ENCODE data around the gene DNAJB8.

The DNAJB8 gene

DNA sequence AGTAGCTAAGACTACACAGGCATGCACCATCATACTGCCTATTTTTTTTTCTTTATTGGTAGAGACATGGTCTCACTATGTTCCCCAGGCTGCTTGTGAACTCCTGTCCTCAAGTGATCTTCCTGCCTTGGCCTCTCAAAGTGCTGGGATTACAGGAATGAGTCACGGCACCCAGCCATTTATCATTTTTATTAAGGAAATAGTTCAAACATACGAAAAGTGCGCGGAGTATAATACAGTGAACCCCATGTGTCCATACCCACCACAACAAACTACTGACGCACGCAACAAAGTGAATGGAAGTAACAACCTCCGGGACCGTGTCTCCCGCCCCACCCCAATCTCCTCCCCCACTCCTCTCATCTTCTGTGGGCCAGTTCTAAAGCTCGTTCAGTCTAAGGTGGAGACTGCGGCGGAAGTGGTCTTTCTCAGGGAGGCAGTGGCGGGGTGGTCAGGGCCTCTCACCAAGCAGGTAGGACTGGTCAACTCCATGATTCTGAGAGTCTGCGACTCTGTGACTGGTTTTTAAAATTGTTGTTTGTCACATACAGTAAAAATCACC, 42.1 kb downstream of the DNAJB8 start:
- no peak for DNase-seq

DNA sequence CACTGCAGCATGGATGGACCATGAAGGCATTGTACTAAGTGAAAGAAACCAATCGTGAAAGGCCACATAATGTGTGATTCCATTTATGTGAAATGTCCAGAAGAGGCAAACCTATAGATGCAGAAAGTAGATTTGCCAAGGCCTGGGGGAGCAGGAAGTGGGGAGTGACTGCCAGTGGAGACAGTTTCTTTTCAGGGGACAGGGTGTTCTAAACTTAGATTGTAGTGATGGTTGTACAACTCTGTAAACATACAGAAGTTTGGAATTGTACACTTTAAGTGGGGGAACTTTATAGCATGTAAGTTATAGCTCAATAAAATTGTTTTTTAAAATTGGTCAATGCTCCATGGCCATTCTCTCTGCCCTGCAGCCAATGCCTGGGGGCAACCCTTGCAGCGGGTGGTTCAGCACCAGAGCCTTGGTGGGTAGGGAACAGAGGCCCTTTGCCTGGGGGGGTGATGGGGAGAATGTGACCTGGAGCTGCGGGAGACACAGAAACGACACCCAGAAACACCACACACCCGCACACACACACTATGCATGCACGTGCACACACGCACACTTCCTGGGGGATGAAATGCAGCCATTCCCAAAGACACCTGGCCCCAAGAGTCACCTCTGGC, 43.1 kb downstream of the DNAJB8 start:
- no peak for DNase-seq

GRCh38 chr3:128422762-128423524, 43.7 kb downstream of the DNAJB8 start:
- no peak for DNase-seq

GRCh38 chr3:128421966-128422365, 44.7 kb downstream of the DNAJB8 start:
- DNase-seq = no peak

GRCh38 chr3:128421439-128421836, 45.3 kb downstream of the DNAJB8 start:
- DNase-seq = no peak

- no peak for DNase-seq
Measured at GRCh38 chr3:128420720-128421438, 45.8 kb downstream of the DNAJB8 start.

GRCh38 chr3:128420289-128420688, 46.4 kb downstream of the DNAJB8 start:
- DNase-seq = no peak

DNA sequence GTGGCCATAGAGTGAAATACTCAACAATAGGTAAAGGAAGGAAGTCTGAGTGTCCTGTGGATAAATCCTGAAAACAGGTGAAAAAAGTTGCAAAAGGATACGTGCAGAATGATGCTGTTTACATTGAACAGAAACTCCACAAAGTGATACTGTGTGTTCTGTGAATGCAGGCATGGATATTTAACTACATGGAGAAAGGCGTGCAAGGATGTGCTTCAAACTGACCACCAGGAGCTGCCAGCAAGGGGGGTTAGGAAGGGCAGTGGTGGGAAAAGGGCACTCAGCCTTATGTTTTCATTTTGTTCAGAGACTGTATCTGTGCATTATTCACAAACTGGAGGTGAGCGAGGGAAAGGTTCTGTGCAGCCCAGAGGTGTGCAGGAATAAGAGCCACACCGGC, 47.4 kb downstream of the DNAJB8 start:
- DNase-seq = no peak

- DNase-seq = no peak
Measured at GRCh38 chr3:128418900-128419299, 47.8 kb downstream of the DNAJB8 start.

DNA sequence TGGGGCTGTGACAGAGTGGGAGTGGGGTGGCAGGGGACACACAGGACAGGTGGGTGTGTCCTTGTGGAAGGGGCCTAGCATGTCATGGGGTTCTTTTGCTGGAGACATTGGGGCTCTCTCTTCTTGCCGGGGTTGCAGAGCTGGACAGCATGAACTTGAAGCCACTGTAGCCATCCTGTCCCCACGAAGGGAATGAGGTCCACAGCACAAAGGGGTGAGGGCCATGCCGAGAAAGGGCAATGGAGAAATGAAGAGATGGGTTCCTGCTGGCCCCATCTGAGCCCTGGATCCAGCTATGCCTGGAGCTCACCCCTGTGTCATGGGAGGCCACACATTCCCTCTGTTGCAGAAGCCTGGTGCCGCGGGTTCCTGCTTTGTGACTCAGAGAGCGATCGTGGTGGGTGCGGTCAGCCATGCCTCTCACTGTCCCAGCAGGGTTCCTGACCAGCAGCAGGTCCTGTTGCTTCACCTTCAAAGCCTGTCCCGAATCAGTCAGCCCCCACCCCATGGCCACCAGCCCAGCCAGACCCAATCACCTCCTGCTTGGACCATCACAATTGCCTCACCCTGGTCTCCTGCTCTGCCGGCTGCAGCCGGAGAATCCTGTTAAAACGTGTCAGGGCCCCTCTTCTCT, 50.0 kb downstream of the DNAJB8 start:
- DNase-seq = no peak

- DNase-seq = no peak
Measured at GRCh38 chr3:128415773-128416577, 50.7 kb downstream of the DNAJB8 start.

DNA sequence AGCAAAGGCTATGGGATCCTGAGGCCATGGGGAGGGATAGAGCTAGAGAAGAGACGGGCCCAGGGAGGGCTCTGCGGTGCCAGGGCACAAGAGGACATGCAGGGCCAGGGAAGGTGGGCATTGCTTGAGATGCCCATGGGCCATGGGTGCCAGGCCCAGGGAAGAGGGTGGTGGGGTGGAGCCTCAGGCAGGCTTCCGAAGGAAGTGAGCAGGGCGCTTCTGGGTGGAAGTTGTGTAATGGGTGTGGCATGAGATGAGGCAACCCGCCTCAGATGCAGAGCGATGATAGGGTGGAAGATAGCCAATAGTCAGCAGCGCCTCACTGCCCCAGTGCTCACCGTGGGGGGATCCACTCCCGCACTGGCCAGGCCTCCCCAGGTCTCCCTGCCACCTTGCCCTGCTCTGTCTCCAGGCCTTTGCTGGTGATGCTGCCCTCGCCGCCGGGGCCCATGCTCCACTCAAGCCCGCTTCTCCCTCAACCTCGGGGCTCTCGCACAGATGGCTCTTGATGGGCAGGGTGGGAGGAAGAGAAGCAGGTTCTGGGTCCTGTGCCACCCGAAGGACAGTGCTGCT, 51.4 kb downstream of the DNAJB8 start:
- no peak for DNase-seq

GRCh38 chr3:128413413-128414205, 53.1 kb downstream of the DNAJB8 start:
- DNase-seq = no peak

DNA sequence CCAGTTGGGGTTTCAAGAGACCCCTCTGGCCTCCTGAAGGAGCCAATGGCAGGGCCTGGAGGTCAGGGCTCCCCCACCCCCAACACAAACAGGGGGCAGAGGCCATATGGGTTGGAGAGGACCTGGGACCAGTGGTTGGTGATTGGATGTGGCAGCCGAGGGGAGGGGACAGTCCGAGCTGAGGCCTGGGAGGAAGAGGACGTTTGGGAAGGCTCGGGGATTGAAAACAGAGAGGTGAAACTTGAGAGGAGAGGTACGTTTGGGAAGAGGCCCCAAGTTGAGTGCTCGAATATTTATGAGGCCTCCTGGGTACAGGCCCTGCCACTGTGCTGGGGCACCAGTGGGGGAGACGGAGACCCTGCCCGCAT, 53.7 kb downstream of the DNAJB8 start:
- DNase-seq = no peak
